ENCODE results near the gene OR2T8.

- TF ChIP-seq REST (IDR thresholded peaks at IDR 0.05; ENCODE audit: insufficient read depth in 1 of 2, low read depth in 2 of 2, low read length in 2 of 2): no peak
- TF ChIP-seq POLR2AphosphoS5 (IDR thresholded peaks at IDR 0.05; ENCODE audit: low read depth, low read length): no peak
- TF ChIP-seq TAF1 (IDR thresholded peaks at IDR 0.05; ENCODE audit: borderline replicate concordance, insufficient read depth, low read length): no peak
Measured at GRCh38 chr1:247953408-247953807, 33.4 kb downstream of the OR2T8 start.

All from PFSK-1 (cell line).